SJSA1 (cell line): ENCODE data around the gene LGALS9B. TPM values are rescaled to one million over a fixed set of nuclear protein-coding genes. Genes with fewer than 3 reads are reported as not detected.
"Not testable (repeated sequence)": the region's sequence is repeated elsewhere in the genome, so short reads cannot be mapped to it uniquely, and the experiment has no call there.

Source experiments
- DNase-seq, 2 experiments: peaks; one replicate each; pipeline ENCODE4 v3.0.0-alpha.2; 2015 to 2020; ENCODE audit warnings: low spot score in 2 of 2, low read depth in 1 of 2
- H3K27ac ChIP-seq: fragments of 250-450 bp; sonication (Bioruptor Pico); 2 replicates; pipeline ENCODE4 v1.5.1; 2020; ENCODE audit warnings: mild to moderate bottlenecking, moderate library complexity
- H3K27me3 ChIP-seq: fragments of 250-450 bp; sonication (Bioruptor Pico); replicated peaks from 2 replicates; pipeline ENCODE4 v1.5.1; 2020; ENCODE audit warnings: mild to moderate bottlenecking, moderate library complexity
- H3K36me3 ChIP-seq: fragments of 250-450 bp; sonication (Bioruptor Pico); 2 replicates; pipeline ENCODE4 v1.5.1; 2020; ENCODE audit warnings: mild to moderate bottlenecking
- H3K4me1 ChIP-seq: fragments of 250-450 bp; sonication (Bioruptor Pico); replicated peaks from 2 replicates; pipeline ENCODE4 v1.6.1; 2021; ENCODE audit warnings: mild to moderate bottlenecking
- H3K4me3 ChIP-seq: fragments of 250-450 bp; sonication (Bioruptor Pico); 2 replicates; pipeline ENCODE4 v1.5.1; 2020; ENCODE audit warnings: mild to moderate bottlenecking
- H3K9me3 ChIP-seq: fragments of 250-450 bp; sonication (Bioruptor Pico); replicated peaks from 2 replicates; pipeline ENCODE4 v1.5.1; 2020; ENCODE audit warnings: mild to moderate bottlenecking
- total RNA-seq: library from RNA; depleted of rRNA; stranded (reverse); fragments of >200 nt; shearing (Covaris generic); gene quantifications from 2 replicates; pipeline ENCODE4 v1.2.3, GENCODE V29; 2014

The LGALS9B gene
- total RNA-seq, 1 experiment from 2014 or later, result not detected

DNA sequence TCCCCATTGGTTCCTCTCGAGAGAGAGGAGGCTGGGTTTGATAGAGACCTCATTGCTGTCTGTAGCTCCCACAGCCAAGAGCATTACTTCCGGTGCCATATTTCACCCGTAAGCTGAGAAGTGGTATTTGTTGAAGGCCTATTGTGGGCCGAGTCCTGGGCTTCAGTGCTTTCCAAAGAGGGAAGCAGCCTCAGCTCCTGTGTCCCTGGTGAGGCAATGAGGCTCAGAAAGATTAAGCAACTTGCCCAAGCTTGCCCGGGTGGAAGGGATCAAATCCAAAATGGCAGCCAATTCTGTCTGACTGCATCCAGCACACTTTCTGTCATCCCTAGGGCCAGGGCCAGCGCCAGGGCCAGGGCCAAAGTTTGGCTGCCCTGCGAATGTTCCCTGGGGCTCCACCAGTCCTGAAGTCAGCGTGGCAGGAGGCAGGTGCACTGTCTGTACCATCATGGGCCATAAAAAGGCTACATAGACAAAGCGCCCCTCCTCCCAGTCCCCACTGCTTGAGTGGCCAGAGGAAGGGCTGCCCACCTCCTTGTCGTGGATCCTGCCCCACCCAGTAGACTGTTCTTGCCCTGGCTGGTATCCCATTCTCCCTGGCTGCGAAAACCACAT, 13.4 kb downstream of the LGALS9B start:
- not testable (repeated sequence) for H3K4me1 ChIP-seq, H3K9me3 ChIP-seq, DNase-seq, H3K36me3 ChIP-seq, H3K4me3 ChIP-seq, H3K27ac ChIP-seq, H3K27me3 ChIP-seq

DNA sequence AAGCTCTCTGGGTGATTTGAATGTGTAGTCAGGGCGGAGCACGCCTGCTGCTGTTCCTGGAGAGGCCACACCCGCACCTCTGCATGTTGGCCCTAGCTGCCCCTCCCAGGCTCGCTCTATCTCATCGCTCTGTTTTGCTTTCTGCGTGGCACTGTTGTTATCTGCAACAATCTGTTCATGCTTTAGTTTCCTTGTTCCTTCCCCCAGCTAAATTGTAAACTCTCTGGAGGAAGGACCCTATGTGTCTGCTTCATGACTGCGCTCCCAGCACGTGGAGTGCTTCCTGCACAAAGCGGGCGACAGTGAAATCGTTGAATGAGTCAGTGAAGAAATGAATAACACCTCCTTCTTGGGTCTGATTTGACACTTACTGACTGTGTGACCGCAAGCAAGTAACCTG, 16.5 kb downstream of the LGALS9B start:
- H3K27me3 ChIP-seq, DNase-seq, H3K36me3 ChIP-seq, H3K4me3 ChIP-seq, H3K27ac ChIP-seq, H3K4me1 ChIP-seq, H3K9me3 ChIP-seq: not testable (repeated sequence)

DNA sequence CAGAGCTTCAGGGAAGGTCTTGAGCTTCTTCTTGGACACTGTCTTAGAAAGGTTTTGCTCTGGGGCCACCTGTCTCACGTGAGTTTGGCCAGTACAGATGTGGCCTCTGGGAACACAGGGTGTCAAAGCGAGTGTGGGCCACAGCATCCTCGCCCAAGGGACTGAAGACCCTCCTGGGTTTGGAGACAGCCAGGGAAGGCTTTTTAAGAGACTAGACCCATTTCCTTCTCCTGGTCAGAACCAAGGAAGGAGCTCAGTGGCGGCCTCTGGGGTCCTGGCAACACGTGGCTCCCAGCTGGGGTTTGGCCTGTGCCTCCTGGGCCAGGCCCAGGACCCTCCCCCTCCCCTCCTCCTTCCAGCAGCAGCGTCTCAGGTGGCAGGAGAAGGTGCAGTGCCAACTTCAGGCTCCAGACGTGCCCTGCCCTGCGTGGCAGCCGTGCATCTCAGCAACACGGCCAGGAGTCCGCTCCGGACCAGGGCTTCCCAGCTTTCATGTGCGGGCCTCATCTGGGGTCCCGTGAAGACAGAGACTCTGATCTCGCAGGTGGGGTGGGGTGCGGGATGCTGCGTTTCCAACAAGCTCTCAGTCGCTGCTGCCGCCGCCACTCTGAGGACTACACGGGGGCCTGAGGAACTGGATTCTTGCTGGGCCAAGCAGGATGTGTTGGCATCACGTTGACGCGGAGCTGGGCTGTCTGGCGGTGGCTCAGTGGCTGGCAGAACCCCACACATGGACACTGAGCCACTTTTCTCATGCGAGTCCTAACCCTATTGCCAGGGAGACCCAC, 19.6 kb downstream of the LGALS9B start:
- H3K4me3 ChIP-seq, H3K27me3 ChIP-seq, H3K9me3 ChIP-seq, H3K27ac ChIP-seq, H3K4me1 ChIP-seq, H3K36me3 ChIP-seq, DNase-seq: not testable (repeated sequence)

DNA sequence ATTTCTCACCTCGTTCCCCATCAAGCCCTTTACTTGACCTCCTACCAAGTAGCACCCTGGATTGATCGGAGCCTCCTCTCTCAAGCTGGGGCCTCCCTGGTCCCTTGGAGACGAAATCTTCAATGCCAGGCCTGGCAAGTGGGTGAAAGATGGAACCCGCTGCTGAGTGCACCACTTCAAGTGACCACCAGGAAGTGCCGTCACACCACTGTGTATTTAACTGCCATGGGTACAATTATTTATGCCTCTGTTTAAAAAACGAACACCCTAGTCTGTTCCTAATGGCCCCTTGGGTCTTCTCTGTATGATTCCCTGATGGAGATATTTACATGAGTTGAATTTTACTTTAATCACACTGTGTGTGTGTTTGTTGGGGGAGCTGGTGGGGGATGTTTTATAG, 20.4 kb downstream of the LGALS9B start:
- DNase-seq, H3K27me3 ChIP-seq, H3K4me1 ChIP-seq, H3K4me3 ChIP-seq, H3K36me3 ChIP-seq, H3K27ac ChIP-seq, H3K9me3 ChIP-seq: not testable (repeated sequence)

DNA sequence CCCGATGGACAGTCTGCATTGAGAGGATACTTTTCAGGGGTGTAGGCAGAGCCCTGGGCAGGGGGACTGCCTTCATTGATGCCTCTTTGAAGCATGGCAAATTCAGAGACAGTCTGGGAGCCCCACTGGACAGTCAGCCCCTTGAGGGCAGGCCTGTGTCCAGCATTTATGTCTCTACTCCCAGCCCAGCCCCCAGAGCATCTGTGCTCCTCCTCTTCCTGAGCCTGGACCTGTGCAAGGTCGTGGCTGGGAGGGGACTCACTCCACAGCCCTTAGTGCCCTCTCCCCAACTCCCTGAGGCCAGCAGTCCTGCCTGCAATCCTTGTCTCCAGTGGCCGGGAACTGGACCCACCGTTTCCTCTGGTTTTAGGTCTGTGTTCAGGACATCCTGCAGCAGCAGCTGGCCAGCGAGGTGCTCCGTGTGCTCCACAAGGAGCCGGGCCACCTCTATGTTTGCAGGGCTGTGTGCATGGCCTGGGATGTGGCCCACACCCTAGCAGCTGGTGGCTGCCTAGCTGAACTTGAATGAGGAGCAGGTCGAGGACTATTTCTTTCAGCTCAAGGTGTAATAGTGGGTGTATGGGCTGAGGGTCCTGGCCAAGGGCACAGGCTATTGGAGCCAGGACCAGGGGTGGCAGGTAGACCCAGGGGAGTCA, 22.6 kb downstream of the LGALS9B start:
- H3K36me3 ChIP-seq, H3K4me3 ChIP-seq, DNase-seq, H3K4me1 ChIP-seq, H3K27me3 ChIP-seq, H3K9me3 ChIP-seq, H3K27ac ChIP-seq: not testable (repeated sequence)

DNA sequence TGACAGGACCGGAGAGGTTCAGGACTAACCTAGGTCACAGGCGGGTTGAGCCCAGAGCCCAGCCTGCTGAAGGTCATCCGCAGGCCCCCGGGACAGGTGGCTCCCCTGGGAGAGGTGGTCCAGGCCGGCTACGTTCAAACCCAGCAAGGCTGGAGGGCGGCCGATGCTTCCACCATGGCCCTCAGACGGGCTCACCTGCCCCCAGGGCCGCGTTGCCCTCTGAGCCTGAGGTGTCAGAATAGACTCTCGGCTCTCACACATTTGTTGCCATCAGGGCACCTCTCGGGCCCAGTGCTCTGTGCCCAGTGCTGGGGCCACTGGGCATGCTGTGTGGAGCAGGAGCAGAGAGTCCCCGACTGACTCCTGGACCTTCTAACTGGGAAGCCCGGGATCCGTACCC, 23.2 kb downstream of the LGALS9B start:
- H3K27ac ChIP-seq, H3K36me3 ChIP-seq: not testable (repeated sequence)

DNA sequence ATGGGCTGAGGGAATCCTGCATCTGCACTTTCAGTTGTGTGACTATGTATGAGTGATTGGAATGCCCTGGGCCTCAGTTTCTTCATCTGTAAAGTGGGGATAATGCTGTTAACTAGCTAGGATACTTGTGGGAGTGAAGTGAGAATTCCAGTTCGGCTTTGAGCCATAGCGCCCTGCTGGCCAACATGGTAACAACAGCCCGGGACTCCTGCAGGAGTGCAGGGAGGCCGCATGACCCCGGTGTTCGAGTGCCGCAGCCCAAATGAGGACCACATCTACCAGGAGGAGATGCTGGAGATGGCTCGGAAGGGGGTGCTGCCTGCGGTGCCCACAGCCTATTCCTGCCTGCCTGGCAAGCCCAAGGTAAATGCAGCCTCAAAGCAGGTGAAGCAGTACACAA, 23.7 kb downstream of the LGALS9B start:
- not testable (repeated sequence) for DNase-seq, H3K4me1 ChIP-seq, H3K27ac ChIP-seq, H3K4me3 ChIP-seq, H3K9me3 ChIP-seq, H3K27me3 ChIP-seq, H3K36me3 ChIP-seq

More for the DNA sequence above, 23.2 kb downstream of the LGALS9B start:
- H3K4me3 ChIP-seq, H3K4me1 ChIP-seq, DNase-seq, H3K9me3 ChIP-seq, H3K27me3 ChIP-seq: not testable (repeated sequence)

DNA sequence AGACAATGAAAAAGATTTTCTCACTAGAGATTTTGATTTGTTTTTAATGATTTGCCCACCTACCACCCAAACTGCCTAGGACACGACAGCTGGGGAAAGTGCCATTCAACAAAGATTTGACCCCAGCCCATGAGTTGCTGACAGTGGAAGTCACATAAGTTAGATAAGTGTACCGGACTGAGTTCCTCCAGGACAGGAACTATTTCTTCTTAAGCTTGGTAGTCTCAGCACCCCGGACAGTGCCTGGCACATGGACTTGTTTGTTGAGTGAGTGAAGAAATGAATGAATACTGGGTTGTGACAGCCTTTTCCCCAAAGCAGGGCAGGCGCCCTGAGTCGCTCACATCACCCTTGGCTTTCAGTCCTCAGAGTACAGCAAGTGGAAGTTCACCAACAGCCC, 26.7 kb downstream of the LGALS9B start:
- H3K27ac ChIP-seq, H3K9me3 ChIP-seq, H3K27me3 ChIP-seq, H3K4me1 ChIP-seq, H3K4me3 ChIP-seq, DNase-seq, H3K36me3 ChIP-seq: not testable (repeated sequence)

DNA sequence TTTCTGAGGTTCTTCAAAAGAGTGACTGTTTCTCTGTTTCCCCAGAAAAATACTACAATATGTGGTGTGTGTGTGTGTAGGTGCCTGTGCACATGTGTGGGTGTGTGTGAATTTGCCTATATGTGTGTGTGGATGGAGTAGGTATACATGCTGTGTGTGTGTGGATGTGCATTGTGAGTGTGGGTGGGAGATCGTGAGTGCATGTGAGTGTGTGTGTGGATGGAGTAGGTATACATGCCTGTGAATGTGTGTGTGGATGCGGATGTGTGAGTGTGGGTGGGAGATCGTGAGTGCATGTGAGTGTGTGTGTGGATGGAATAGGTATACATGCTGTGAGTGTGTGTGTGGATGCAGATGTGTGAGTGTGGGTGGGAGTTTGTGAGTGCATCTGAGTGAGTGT, 32.2 kb downstream of the LGALS9B start:
- H3K4me1 ChIP-seq, H3K4me3 ChIP-seq, H3K9me3 ChIP-seq, H3K27ac ChIP-seq, H3K36me3 ChIP-seq, H3K27me3 ChIP-seq, DNase-seq: not testable (repeated sequence)

DNA sequence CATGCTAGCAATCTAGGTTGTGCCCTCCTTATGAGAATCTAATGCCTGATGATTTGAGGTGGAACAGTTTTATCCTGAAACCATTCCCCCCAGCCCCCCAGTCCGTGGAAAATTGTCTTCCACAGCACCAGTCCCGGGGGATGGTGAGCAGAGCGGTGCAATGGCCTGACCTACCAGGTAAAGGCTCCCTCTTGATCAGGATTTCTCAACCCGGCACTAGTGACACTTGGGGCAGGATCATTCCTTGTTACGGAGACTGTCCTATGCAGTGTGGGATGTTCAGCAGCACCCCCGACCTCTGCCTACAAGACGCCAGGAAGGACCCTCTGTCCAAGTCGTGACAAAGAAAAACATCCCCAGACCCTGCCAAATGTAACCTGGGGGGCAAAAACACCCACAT, 34.0 kb downstream of the LGALS9B start:
- not testable (repeated sequence) for DNase-seq, H3K4me3 ChIP-seq, H3K36me3 ChIP-seq, H3K27ac ChIP-seq, H3K4me1 ChIP-seq, H3K9me3 ChIP-seq, H3K27me3 ChIP-seq

DNA sequence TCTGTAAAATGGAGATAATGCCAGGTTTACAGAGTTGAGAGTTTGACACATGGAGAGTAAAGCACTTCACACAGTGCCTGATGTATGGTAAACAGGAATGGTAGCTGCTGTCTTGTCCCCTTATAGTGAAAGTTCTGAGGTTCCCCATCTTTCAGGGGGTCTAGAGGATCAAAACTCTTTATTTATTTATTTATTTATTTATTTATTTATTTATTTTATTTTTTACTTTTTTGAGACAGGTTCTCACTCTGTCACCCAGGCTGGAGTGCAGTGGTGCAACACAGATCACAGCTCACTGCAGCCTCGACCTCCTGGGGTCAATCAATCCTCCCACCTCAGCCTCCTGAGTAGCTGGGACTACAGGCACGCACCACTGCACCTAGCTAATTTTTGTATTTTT, 40.1 kb downstream of the LGALS9B start:
- not testable (repeated sequence) for H3K9me3 ChIP-seq, H3K36me3 ChIP-seq, H3K4me1 ChIP-seq, H3K27ac ChIP-seq, H3K4me3 ChIP-seq, DNase-seq, H3K27me3 ChIP-seq

DNA sequence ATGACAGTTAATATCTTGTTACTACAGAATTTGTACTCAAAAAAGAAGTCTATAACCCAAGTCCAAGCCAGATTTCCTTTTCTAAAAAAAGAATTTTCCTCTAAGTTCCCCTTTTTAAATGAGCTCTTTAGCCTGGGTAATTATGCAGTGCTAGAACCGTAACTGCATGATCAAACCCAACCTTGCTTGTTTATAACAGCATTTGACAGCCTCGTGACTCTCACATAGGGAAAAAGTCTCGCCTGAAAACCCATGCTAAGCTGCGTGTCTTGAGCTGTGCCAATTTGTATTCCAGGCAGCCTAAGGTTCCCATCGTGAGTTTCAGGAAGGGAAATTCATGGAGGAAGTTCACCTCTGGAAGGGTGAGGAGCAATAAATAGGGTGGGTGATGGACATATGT, 44.5 kb downstream of the LGALS9B start:
- not testable (repeated sequence) for H3K36me3 ChIP-seq, H3K4me1 ChIP-seq, H3K4me3 ChIP-seq, H3K27ac ChIP-seq, H3K9me3 ChIP-seq, H3K27me3 ChIP-seq, DNase-seq

DNA sequence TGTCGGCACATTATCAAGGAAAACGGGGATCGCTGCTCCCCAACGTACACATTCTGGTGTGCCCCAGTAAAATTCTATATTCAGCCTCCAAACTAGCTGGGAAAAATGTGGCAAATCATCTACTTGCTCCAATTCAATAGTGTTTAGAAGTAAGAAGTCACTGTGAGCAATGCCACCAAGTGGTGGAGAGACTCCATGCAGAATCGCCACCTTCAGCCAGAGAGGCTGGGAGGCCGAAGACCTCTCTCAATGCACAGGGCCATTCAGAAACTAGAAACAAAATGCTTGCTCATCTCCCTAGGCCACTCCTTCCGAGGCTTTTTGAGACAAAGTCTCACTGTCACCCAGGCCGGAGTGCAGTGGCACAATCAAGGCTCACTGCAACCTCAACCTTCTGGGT, 48.5 kb downstream of the LGALS9B start:
- not testable (repeated sequence) for H3K9me3 ChIP-seq, H3K4me3 ChIP-seq, H3K36me3 ChIP-seq, DNase-seq, H3K4me1 ChIP-seq, H3K27me3 ChIP-seq, H3K27ac ChIP-seq

DNA sequence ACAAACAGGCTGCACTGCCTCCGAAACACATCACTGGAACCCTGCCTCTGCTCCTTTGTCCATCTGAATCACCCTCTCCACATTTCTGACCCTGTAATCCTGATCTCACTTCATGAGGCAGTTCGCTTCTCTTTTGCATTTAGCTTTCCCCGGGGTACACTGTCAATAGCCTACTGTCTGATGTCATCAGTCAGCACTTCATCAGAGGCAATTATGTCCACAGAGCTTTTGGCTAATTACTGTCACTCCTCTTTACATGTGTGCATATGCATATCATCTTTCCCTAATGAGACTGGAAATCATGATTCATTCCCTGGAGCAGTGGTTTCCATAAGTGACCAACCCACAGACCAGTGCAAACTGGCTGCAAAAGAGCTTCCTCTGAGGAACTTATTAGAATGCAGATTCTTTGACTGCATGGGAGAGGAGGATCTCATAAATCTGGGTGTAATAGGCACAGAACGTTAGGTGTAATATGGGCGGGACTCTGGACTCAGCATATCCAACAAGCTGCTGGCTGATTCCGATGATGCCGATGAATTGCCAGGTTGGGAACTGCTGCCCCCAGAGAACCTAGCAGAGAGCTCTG, 49.8 kb downstream of the LGALS9B start:
- H3K4me1 ChIP-seq, H3K36me3 ChIP-seq, H3K9me3 ChIP-seq, H3K4me3 ChIP-seq, DNase-seq, H3K27ac ChIP-seq, H3K27me3 ChIP-seq: not testable (repeated sequence)
